GM20431 (cell line): ENCODE measurements around the gene VPS54.
"Not testable (repeated sequence)": the region's sequence is repeated elsewhere in the genome, so short reads cannot be mapped to it uniquely, and the experiment has no call there.

Experiments
- in situ Hi-C: fragments of 300-500 bp; cut with MseI, MboI; formaldehyde crosslinking; loops from one replicate; pipeline ENCODE4 v1.15.0; 2020; ENCODE audit warnings: low sequenced_read_pairs; ENCODE audit not compliant: unreplicated experiment

VPS54 gene

DNA sequence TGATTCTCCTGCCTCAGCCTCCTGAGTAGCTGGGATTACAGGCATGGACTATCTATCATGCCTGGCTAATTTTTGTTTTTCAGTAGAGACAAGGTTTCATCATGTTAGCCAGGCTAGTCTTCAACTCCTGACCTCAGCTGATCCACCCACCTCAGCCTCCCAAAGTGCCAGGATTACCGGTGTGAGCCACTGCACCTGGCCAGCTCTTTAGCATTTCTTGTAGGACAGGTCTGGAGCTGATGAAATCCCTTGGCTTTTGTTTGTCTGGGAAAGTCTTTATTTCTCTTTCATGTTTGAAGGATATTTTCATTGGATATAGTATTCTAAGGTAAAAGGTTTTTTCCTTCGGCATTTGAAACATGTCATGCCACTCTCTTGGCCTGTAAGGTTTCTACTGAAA, 20.2 kb downstream of the VPS54 start:
- in situ Hi-C loops: no loop called here

DNA sequence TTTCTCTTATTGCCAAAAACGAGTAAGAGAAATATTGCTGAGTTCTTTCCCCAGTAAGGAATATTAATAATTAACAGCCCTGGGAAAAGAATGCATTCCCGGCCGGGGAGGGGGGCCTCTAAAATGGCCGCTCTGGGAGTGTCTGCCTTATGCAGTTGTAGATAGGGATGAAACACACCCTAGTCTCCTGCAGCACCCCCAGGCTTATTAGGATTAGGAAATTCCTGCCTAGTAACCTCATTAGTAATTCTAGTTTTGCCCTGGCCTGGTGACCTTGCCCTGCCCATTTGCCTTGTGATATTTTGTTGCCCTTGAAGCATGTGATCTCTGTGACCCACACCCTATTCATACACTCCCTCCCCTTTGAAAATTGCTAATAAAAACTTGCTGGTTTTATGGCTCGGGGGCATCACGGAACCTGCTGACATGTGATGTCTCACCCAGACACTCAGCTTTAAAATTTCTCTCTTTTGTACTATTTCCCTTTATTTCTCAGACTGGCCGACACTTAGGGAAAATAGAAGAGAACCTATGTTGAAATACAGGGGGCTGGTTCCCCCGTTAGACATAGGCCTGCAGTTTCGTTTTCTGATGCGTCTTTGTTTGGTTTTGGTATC, 22.5 kb downstream of the VPS54 start:
- in situ Hi-C loops: not testable (repeated sequence)

DNA sequence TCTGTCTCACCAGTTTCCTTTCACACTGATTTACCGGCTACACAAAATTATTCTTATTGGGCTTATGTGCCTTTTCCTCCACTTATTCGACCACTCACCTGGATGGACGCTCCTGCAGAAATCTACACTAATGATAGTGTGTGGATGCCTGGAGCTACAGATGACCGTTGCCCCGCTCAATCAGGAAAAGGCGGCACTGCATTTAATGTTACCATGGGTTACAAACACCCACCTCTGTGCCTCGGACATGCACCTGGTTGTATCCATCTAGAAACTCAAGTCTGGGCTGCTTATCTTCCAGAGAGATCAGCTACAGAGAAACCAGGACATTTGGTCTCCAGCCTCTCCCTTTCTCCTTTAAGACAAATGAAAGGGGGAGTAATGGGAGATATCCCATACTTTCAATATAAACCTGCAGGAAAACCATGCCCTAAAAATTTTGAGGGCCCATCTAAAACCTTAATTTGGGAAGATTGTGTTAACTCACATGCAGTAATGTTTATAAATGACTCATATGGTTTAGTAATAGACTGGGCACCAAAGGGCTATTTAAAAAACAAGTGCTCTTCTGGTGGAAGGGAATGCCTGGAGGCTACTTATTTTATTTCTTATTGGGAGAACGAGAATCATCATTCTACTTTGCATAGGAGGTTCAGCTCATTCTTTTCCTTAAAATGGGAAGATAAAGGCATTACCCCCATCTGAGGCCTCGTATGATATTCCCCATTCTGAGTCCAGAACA, 24.7 kb downstream of the VPS54 start:
- in situ Hi-C loops: not testable (repeated sequence)

DNA sequence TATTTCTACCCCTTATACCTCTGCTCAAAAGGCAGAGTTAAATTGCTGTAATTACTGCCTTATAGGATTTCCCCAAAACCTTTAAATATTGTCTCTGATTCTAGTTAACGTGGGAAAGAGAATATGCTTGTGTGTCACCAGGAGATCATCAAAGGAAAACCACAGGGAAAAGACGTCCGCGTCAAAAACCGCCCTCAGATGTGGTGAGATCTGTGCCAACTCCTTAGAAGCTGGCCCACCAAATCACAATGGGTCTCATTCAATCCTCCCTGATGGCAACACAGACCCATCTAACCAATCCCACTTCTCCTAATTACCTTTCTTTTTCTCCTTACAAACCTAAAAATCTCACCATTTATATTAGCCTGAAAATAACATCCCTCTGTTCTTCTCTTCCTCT, 25.4 kb downstream of the VPS54 start:
- in situ Hi-C loops: no loop called here

- in situ Hi-C loops: not testable (repeated sequence)
These were observed 26.1 kb downstream of the VPS54 start for GRCh38 chr2:63993130-63993584.

GRCh38 chr2:63992061-63992685, 27.1 kb downstream of the VPS54 start:
- in situ Hi-C loops: no loop called here

DNA sequence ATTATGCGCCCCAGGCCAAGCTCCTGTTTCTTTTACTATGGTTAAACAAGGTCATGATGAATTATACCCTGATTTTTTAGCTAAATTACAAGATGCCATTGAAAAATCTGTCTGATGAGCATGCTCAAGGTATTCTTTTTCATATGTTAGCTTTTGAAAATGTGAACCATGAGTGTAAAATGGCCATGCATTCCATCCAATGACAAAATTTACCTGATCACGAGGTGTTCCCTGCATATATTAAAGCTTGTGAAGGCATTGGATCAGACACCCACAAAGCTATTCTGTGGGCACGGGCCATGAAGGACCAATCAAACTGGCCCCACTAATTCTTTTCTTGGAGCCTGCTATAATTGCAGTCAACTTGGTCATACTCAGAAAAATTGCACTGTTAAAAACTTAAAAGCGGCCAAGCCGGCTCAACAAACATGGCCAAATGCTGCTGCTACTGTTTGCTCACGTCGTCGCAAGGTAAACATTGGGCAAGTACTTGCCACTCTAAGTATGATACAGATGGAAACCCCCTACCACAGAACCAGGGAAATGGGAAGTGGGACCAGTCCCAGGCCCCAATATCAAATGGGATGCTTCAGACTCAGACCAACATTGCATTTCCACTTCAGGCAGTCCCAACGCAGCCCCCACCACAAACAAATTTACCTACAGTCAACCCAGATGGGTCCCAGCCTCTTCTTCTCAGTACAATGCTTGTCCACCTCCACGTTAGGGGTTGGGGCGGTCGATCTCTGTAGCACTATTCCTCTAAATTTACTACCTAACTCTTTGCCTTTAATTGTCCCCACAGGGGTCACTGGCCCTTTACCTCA, 27.8 kb downstream of the VPS54 start:
- in situ Hi-C loops: not testable (repeated sequence)

GRCh38 chr2:63990072-63990471, 29.2 kb downstream of the VPS54 start:
- in situ Hi-C loops: no loop called here

DNA sequence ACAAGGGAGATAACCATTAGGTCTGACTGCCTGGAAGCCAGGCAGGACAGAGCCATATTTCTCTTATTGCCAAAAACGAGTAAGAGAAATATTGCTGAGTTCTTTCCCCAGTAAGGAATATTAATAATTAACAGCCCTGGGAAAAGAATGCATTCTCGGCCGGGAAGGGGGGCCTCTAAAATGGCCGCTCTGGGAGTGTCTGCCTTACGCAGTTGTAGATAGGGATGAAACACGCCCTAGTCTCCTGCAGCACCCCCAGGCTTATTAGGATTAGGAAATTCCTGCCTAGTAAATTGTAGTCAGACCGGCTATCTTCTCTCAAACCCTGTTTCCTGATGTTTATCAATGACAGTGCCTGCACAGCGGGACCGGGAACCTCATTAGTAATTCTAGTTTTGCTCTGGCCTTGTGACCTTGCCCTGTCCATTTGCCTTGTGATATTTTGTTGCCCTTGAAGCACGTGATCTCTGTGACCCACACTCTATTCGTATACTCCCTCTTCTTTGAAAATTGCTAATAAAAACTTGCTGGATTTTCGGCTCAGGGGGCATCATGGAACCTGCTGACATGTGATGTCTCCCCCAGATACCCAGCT, 30.3 kb downstream of the VPS54 start:
- in situ Hi-C loops: not testable (repeated sequence)

GRCh38 chr2:63984606-63985359, 34.4 kb downstream of the VPS54 start:
- in situ Hi-C loops: no loop called here

DNA sequence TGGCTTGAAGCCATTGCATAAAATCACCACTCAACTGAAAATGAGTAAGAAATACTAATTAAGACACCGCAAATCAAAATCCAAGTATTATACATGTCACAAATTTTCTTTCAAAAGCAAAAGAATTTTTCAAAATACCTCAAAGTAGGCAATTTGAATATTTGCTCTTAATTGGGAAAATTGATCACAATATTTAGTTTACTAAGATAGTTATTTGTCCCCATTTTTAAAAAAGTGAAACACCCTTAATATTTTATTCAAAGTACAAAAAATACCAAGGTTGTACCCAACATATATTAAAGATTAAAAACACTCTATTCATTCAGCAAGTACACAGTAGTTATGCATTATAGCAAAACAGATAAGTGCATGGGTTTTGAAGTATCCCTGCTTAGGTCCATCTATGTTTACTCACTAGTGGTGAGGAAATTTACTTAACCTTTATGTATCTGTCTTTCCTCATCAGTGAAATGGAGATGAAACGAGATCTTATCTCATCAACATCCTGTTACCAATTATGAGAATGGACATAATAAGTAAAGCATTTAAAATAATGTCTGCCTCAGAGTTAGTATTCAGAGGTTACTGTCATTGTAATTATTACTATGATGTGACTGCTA, 35.1 kb downstream of the VPS54 start:
- in situ Hi-C loops: no loop called here

DNA sequence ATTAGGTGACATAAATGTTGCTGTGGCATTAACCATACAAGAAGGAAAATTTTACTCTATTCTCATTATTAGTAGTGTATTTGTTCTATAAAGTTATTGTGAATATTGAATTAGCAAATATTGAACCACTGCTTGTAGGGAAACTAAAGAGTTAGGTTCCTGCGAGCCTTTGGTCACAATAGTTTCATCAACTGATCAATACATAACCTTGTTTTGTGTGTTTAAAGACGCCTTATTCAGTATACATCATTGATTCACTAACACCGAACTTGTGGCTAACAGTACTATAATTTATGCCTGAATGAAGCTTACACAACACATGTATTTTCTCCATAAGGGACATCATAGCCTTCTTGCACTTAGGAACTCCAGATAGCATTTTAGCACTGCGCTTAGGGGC, 36.9 kb downstream of the VPS54 start:
- in situ Hi-C loops: no loop called here

GRCh38 chr2:63981702-63982103, 37.5 kb downstream of the VPS54 start:
- in situ Hi-C loops: no loop called here

GRCh38 chr2:63980794-63981193, 38.4 kb downstream of the VPS54 start:
- in situ Hi-C loops: no loop called here

GRCh38 chr2:63977904-63978303, 41.3 kb downstream of the VPS54 start:
- in situ Hi-C loops: no loop called here

GRCh38 chr2:63976125-63976510, 43.1 kb downstream of the VPS54 start:
- in situ Hi-C loops: no loop called here

- in situ Hi-C loops: no loop called here
These were observed 43.6 kb downstream of the VPS54 start for GRCh38 chr2:63975437-63976124.

- in situ Hi-C loops: not testable (repeated sequence)
These were observed 44.2 kb downstream of the VPS54 start for GRCh38 chr2:63975036-63975435.
